NCI-H1105 treated with DMSO at 0.1 percent for 48 hours (cell line): Measurements from ENCODE around the gene PDE9A.

Experiments
- DNase-seq: peaks from one replicate; lab custom pipeline; 2025; lab: John Stamatoyannopoulos, UW

PDE9A gene

GRCh38 chr21:42657676-42658319 lies 4.4 kb downstream of the PDE9A start:
- DNase-seq, result no peak

- DNase-seq, result no peak
These were observed 5.1 kb downstream of the PDE9A start for GRCh38 chr21:42658320-42659105.

GRCh38 chr21:42659416-42660117 lies 6.1 kb downstream of the PDE9A start:
- DNase-seq, result no peak

- DNase-seq, result no peak
These were observed 6.7 kb downstream of the PDE9A start for GRCh38 chr21:42660118-42660470.

DNA sequence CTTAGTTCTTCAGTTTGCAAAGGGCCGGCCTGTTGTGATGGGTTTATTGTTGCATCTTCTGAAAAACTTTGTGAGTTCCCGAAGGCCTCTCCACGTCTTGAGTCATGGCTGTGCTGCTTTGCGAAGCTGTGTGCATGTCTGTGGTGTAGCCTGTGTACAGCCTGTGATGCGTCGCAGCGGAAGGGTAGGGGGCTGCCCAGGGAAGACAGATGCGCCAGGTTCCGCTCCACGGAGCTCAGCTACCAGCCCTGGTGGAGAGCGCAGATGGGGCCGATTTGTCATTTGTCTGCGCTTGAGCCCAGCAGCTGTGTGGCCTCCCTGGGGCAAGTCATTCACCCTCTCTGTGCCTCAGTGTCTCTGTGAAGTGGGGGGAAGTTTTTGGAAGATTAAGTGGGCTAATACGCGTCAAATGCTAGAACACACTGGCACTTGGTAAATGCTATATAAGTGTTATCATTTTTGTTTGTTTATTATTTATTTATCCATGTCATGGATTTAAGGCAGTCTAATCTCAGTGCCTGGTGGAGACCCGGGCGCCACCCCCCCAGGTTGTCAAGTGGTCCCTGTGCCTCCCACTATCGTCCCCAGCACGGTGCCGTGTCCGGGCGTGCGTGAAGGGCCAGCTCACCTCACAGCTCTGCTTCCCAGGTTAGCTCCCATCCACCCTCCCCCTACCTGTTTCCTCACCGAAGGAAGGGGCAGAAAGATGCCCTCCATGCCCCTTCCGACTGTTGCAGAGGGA lies 8.4 kb downstream of the PDE9A start:
- DNase-seq, result no peak

GRCh38 chr21:42662430-42663199 lies 9.2 kb downstream of the PDE9A start:
- DNase-seq, result no peak

- DNase-seq, result no peak
These were observed 9.9 kb downstream of the PDE9A start for GRCh38 chr21:42663200-42663750.

GRCh38 chr21:42663860-42664535 lies 10.6 kb downstream of the PDE9A start:
- no peak for DNase-seq

GRCh38 chr21:42664614-42665013 lies 11.2 kb downstream of the PDE9A start:
- no peak for DNase-seq

- no peak for DNase-seq
These were observed 11.6 kb downstream of the PDE9A start for GRCh38 chr21:42665026-42665425.

DNA sequence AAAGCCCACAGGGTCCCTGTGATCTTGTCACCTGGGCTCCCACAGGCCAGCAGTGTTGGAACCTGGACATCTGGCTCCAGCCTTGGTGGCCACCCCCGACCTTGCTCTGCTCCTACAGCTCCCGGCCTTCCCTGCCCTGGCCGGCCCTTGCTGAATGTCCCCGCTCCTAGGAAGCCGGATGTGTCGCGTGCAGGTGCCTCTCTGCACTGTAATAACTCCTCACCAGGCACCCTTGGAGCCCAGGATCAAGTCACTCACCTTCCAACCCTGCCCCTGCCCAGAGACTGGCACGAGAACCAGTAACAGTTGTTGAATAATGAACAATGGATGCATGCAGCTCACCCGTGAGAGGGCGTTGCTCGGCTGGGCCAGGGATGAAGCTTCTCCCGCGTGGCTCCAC lies 12.1 kb downstream of the PDE9A start:
- DNase-seq, result no peak

GRCh38 chr21:42666023-42666747 lies 12.8 kb downstream of the PDE9A start:
- no peak for DNase-seq

DNA sequence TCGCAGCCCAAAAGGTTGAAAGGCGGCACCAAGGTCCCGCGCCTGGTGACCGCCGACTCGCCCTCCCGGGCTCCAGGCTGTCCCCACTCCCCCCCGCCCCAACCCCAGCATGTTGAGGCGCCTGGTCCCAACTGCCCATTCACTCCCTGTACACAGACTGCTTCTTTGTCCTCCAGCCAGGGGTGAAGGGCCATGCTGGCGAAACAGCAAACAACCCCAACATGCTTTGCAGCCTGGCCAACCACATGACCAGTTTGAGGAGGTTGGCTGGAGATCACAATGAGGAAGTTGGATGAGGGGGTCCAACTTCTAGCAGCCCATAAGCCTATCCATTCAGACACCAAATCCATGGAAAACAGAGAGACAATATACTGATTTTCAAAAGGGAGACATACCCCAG lies 13.5 kb downstream of the PDE9A start:
- DNase-seq, result no peak

- DNase-seq, result no peak
These were observed 15.0 kb downstream of the PDE9A start for GRCh38 chr21:42668298-42668992.

- no peak for DNase-seq
These were observed 15.6 kb downstream of the PDE9A start for GRCh38 chr21:42669041-42669440.

DNA sequence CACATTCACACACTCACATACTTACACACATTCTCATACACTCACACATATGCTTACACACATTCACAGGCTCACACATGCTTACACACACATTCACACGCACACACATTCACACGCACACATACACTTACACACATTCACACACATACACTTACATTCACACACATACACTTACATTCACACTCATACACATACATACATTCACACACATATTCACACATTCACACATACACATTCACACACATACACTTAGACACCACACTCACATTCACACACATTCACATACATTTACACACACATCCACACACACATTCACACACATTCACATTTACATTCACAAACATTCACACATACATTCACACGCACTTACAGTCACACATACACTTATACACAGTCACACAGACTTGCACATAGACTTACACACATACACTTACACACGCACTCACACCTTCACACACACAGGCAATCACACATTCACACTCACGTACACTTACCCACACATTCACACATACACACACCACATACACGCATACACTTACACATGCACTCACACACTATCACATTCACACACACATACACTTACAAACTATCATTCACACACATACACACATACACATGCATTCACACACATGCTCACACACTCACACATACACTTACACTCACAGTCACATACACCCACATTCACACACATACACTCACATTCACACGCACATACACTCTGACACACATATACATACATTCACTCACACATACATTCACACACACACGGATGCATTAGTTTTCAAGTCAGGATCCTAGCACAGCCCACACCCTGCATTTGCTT lies 16.8 kb downstream of the PDE9A start:
- no peak for DNase-seq

- DNase-seq, result no peak
These were observed 17.5 kb downstream of the PDE9A start for GRCh38 chr21:42670884-42671283.

GRCh38 chr21:42671778-42672593 lies 18.6 kb downstream of the PDE9A start:
- peak; percentile 70 for DNase-seq
